ENCODE data around the gene LAMB3. TPM values are rescaled to one million over a fixed set of nuclear protein-coding genes. Genes with fewer than 3 reads are reported as not detected.

The LAMB3 gene
- total and polyA plus RNA-seq, 7 experiments from 2014 or later: 0.11 to 5.7 (median 0.62) TPM

DNA sequence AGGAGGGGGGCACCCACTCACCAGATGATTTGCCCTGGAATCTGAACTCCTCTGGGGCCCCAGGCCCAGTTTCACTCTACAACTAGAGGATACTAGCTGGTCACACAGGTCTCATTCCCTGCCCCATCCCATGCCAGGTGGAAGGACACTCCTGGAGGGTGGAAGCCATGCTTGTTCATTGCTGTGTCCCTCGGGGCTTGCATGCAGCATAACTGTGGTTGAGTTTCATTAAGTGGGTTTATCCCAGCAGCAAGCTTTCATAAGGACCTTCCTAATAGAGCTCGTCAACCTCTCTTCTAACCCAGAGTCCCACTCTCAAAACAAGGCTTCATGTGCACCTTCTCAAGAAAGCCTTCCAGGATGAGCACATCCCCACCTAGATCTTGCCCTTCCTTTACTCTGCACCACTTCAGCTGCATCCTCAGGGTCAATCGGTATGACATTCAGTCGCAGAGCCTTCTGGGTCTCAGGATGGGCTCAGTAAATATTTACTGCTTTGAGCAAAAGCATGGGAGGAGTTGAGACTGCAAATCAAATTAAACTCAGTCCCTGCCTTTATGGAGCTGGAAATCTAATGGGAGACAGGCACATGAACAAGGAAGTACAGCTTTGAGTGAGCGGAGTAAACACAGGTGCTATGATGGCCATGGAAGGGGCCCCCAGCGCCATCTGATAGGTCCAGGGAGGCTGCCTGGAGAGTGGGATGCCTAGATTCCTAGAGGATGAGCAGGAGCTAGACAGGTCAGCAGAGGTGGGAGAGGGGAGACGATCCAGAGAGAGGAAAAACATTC is 32.3 kb downstream of the LAMB3 start:
- Mint-ChIP-seq H3K9me3 (peaks cover 0 to 5% (median 0%) of the 10 kb centered on the region in 11 donors), H3K27me3 (peaks cover 0 to 11% (median 1%) of the 10 kb centered on the region in 5 donors), H3K36me3 (peaks cover 0 to 8% (median 0%) of the 10 kb centered on the region in 5 donors), H3K27ac (no peak overlapping the region), H3K4me3 (no peak overlapping the region), H3K4me1 (peaks cover 2 to 14% (median 13%) of the 10 kb centered on the region in 7 donors)
- Histone ChIP-seq H3K9me3 (ENCODE audit: control insufficient read depth in 2 of 3, low read length in 3 of 3) (no peaks in the 10 kb centered on the region), H3K36me3 (ENCODE audit: control insufficient read depth in 2 of 3, insufficient read depth in 3 of 3, low read length in 3 of 3) (no peaks in the 10 kb centered on the region), H3K27me3 (ENCODE audit: control insufficient read depth in 2 of 2, insufficient read depth in 2 of 2, low read length in 2 of 2) (no peaks in the 10 kb centered on the region), H3K4me1 (ENCODE audit: control insufficient read depth in 2 of 2, insufficient read depth in 2 of 2, low read length in 2 of 2) (peaks cover 0 to 7% of the 10 kb centered on the region in 2 donors), H3K27ac (ENCODE audit: low read depth, low read length) (no peak overlapping the region), H3K4me3 (ENCODE audit: low read length) (no peak overlapping the region)
- no peak for ATAC-seq
- DNase-seq: no peak
- POLR2A ChIA-PET: no interaction called here
- CTCF ChIA-PET: interaction anchor here (1.2 kb wide), 1 partner anchor 18 kb away, joined by 4 read pairs; no protein-coding TSS in a partner anchor
- intact Hi-C loops (cut with micrococcal nuclease): no loop called here

DNA sequence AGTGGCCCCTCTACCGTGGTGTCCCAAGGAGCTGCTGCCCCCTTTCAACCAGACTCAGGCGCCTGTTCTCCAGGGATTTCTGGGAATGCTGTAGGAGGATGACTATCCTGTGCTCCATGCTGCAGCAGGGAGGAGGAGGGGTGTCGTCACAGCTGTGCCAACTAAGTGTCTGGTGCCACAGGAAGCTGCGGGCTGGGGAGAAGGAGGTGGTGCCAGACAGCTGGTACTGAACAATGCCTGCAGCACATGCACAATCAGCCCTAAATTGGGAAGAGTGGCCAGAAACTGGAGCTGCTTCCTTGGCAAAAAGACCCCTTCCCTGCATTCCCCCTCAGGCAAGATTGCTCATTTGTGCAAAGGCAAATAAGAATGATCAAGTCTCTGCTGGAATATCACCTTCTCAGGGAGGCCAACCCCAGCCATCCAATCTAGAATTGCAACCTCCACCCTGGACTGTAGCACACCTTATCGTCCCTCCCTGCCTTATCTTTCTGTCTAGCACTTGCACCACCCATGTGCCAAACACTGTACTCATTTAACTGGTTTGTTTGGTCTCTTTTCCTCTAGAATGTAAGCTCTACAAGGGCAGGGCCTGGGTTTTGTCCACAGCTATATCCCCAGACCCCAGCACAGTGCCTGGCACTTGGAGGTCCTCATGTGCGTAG is 33.3 kb downstream of the LAMB3 start:
- Histone ChIP-seq H3K27ac (ENCODE audit: low read depth, low read length) (no peak overlapping the region), H3K4me1 (ENCODE audit: control insufficient read depth in 2 of 2, insufficient read depth in 2 of 2, low read length in 2 of 2) (peaks cover 0 to 7% of the 10 kb centered on the region in 2 donors), H3K9me3 (ENCODE audit: control insufficient read depth in 2 of 3, low read length in 3 of 3) (no peaks in the 10 kb centered on the region), H3K4me3 (ENCODE audit: low read length) (no peak overlapping the region), H3K27me3 (ENCODE audit: control insufficient read depth in 2 of 2, insufficient read depth in 2 of 2, low read length in 2 of 2) (no peaks in the 10 kb centered on the region), H3K36me3 (ENCODE audit: control insufficient read depth in 2 of 3, insufficient read depth in 3 of 3, low read length in 3 of 3) (no peaks in the 10 kb centered on the region)
- ChIA-PET POLR2A (no interaction called here), CTCF (interaction anchor here (1.2 kb wide), 1 partner anchor 17 kb away, joined by 4 read pairs; no protein-coding TSS in a partner anchor)
- peak in 1 of 9 donors; percentile 8 for DNase-seq
- peak; percentile 18 for ATAC-seq
- peaks cover 0 to 12% (median 0%) of the 10 kb centered on the region in 5 donors for H3K36me3 Mint-ChIP-seq
- H3K27ac Mint-ChIP-seq: peak overlapping the region in 2 of 9 donors; percentile 13 to 46
- peaks cover 0 to 5% (median 0%) of the 10 kb centered on the region in 11 donors for H3K9me3 Mint-ChIP-seq
- H3K4me3 Mint-ChIP-seq: peak overlapping the region in 1 of 10 donors; percentile 8
- H3K27me3 Mint-ChIP-seq: peaks cover 0 to 11% (median 4%) of the 10 kb centered on the region in 5 donors
- peaks cover 2 to 13% (median 11%) of the 10 kb centered on the region in 7 donors for H3K4me1 Mint-ChIP-seq
- intact Hi-C loops (cut with micrococcal nuclease): no loop called here

DNA sequence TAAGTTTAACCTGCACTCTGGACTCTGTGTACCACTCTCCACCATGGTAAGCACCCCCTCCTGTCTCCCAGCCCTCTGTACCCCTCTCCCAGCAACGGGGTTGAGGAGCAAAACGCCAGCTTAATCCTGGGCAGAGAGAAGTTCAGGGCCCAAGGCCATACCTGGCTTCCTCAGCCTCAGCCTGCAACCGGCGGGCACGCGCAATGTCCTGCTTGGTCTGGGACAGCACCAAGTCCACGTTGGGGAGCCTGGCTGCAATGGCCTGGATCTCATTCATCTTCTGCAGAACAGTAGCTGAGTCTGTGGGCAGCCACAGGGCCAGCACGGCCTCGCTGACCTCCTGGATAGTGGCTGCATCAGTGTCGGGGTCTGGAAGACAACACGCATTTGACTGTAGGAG is 33.9 kb downstream of the LAMB3 start:
- H3K4me3 ChIP-seq (ENCODE audit: low read length): no peak overlapping the region
- H3K27me3 Mint-ChIP-seq: peaks cover 0 to 11% (median 4%) of the 10 kb centered on the region in 5 donors
- ATAC-seq (peak; percentile 14), DNase-seq (no peak)
- intact Hi-C loops (cut with micrococcal nuclease): no loop called here
- peaks cover 4 to 13% (median 11%) of the 10 kb centered on the region in 7 donors for H3K4me1 Mint-ChIP-seq
- peaks cover 0 to 12% (median 0%) of the 10 kb centered on the region in 5 donors for H3K36me3 Mint-ChIP-seq
- H3K4me1 ChIP-seq (ENCODE audit: control insufficient read depth in 2 of 2, insufficient read depth in 2 of 2, low read length in 2 of 2): peaks cover 0 to 7% of the 10 kb centered on the region in 2 donors
- no peaks in the 10 kb centered on the region for H3K27me3 ChIP-seq (ENCODE audit: control insufficient read depth in 2 of 2, insufficient read depth in 2 of 2, low read length in 2 of 2)
- H3K27ac Mint-ChIP-seq: no peak overlapping the region
- CTCF ChIA-PET: no interaction called here
- peaks cover 0 to 5% (median 0%) of the 10 kb centered on the region in 11 donors for H3K9me3 Mint-ChIP-seq
- H3K27ac ChIP-seq (ENCODE audit: low read depth, low read length): no peak overlapping the region
- no peaks in the 10 kb centered on the region for H3K9me3 ChIP-seq (ENCODE audit: control insufficient read depth in 2 of 3, low read length in 3 of 3)
- no peak overlapping the region for H3K4me3 Mint-ChIP-seq
- POLR2A ChIA-PET: no interaction called here
- no peaks in the 10 kb centered on the region for H3K36me3 ChIP-seq (ENCODE audit: control insufficient read depth in 2 of 3, insufficient read depth in 3 of 3, low read length in 3 of 3)

DNA sequence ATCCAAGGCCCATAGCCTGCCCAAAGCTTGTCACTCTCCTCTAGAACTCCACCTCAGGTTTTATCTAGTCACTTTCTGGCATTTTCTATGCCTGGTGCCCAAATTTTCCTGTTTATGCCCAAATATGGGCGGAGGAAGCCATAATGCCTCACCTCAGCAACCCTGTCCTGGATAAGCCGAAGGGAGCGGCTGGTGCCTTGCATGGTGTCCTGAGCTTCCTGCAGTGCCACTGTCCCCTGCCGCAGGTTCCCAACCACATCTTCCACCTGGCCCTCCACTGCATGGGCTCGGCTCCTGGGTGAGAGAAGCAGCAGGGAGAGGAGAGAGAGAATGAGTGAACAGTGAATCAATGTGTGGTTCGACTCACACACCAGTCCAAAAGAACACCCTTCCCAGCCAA is 34.5 kb downstream of the LAMB3 start:
- H3K9me3 ChIP-seq (ENCODE audit: control insufficient read depth in 2 of 3, low read length in 3 of 3): no peaks in the 10 kb centered on the region
- ChIA-PET CTCF (no interaction called here), POLR2A (no interaction called here)
- H3K4me1 Mint-ChIP-seq: peaks cover 6 to 13% (median 11%) of the 10 kb centered on the region in 7 donors
- H3K9me3 Mint-ChIP-seq: peaks cover 0 to 5% (median 0%) of the 10 kb centered on the region in 11 donors
- intact Hi-C loops (cut with micrococcal nuclease): no loop called here
- H3K36me3 Mint-ChIP-seq: peaks cover 0 to 12% (median 0%) of the 10 kb centered on the region in 5 donors
- peaks cover 0 to 7% of the 10 kb centered on the region in 2 donors for H3K4me1 ChIP-seq (ENCODE audit: control insufficient read depth in 2 of 2, insufficient read depth in 2 of 2, low read length in 2 of 2)
- H3K27ac ChIP-seq (ENCODE audit: low read depth, low read length): no peak overlapping the region
- DNase-seq (no peak), ATAC-seq (no peak)
- no peaks in the 10 kb centered on the region for H3K36me3 ChIP-seq (ENCODE audit: control insufficient read depth in 2 of 3, insufficient read depth in 3 of 3, low read length in 3 of 3)
- H3K4me3 Mint-ChIP-seq: no peak overlapping the region
- H3K4me3 ChIP-seq (ENCODE audit: low read length): no peak overlapping the region
- H3K27me3 Mint-ChIP-seq: peaks cover 0 to 11% (median 4%) of the 10 kb centered on the region in 5 donors
- H3K27ac Mint-ChIP-seq: no peak overlapping the region
- H3K27me3 ChIP-seq (ENCODE audit: control insufficient read depth in 2 of 2, insufficient read depth in 2 of 2, low read length in 2 of 2): no peaks in the 10 kb centered on the region

DNA sequence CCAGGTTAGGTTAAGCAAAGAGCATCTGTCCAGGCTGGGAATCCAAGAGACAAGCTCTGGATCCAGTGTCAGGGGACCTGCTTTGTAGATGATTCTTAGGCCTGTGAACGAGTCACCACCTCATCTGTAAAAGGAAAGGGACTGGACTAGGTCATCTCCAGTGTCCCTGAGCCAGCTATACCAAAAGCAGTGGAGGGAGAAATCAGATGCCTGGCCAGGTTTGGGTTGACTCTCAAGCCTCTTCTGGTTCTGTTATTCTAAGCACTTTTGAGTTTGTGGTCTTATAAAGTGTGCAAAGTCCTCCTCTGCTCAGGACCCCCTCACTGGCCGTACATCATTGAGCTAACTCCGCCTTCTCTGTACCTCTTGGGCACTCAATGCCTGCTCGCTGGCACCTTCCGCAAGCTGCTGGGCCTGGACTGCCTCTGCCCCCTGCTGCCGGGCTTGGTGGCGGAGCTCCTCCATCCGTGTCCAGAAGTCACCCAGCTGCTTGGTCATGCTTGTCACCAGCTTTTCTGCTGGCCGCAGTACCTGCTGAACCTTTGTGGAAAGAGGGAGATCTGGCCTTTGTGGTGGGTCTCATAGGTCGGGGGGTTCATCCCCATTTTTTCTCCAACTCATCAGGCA is 35.1 kb downstream of the LAMB3 start:
- peaks cover 0 to 11% (median 4%) of the 10 kb centered on the region in 5 donors for H3K27me3 Mint-ChIP-seq

DNA sequence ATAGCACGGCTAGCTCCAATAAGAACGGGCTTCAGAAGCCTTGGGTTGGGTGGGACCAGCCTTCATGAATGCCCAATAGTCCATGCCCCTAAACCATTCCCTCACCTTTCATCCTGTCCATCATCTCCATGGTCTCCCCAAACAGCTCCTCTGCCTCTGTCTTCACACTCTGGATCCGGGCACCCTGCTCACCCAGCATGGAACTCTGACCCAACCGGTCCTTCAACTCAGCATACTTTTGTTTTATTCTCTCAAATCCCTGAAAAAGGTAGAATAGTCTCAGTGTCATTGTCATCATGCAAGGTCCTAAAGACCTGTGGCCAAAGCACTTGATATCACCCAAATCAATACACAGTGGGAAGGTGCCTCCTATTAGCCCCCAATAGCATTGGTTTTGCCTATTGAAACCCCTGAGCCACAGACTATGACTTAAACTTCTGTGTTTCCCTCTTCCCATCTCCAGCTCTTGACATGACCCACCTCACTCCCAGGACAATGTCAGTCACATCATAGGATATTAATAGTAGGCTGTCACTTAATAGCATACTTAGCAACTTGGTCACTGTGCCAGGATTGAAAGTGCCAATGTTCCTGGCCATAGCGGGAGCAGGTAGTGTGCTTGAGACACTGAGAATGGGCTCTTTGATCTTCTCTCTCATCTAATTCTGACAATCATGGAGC is 35.7 kb downstream of the LAMB3 start:
- H3K4me3 Mint-ChIP-seq: no peak overlapping the region
- H3K27me3 ChIP-seq (ENCODE audit: control insufficient read depth in 2 of 2, insufficient read depth in 2 of 2, low read length in 2 of 2): no peaks in the 10 kb centered on the region
- intact Hi-C loops (cut with micrococcal nuclease): no loop called here
- H3K9me3 Mint-ChIP-seq: peaks cover 0 to 5% (median 0%) of the 10 kb centered on the region in 11 donors
- CTCF ChIA-PET: no interaction called here
- DNase-seq (no peak), ATAC-seq (no peak)
- H3K36me3 Mint-ChIP-seq: peaks cover 0 to 12% (median 0%) of the 10 kb centered on the region in 5 donors
- peaks cover 0 to 11% (median 4%) of the 10 kb centered on the region in 5 donors for H3K27me3 Mint-ChIP-seq
- no peak overlapping the region for H3K4me3 ChIP-seq (ENCODE audit: low read length)
- no peak overlapping the region for H3K27ac Mint-ChIP-seq
- H3K36me3 ChIP-seq (ENCODE audit: control insufficient read depth in 2 of 3, insufficient read depth in 3 of 3, low read length in 3 of 3): no peaks in the 10 kb centered on the region
- H3K27ac ChIP-seq (ENCODE audit: low read depth, low read length): no peak overlapping the region
- H3K9me3 ChIP-seq (ENCODE audit: control insufficient read depth in 2 of 3, low read length in 3 of 3): no peaks in the 10 kb centered on the region
- POLR2A ChIA-PET: no interaction called here
- H3K4me1 Mint-ChIP-seq: peaks cover 6 to 13% (median 11%) of the 10 kb centered on the region in 7 donors
- peaks cover 0 to 7% of the 10 kb centered on the region in 2 donors for H3K4me1 ChIP-seq (ENCODE audit: control insufficient read depth in 2 of 2, insufficient read depth in 2 of 2, low read length in 2 of 2)

More for the DNA sequence above, 35.1 kb downstream of the LAMB3 start:
- intact Hi-C loops (cut with micrococcal nuclease): no loop called here
- H3K4me3 ChIP-seq (ENCODE audit: low read length): no peak overlapping the region
- ATAC-seq (no peak), DNase-seq (no peak)
- POLR2A ChIA-PET: no interaction called here
- H3K9me3 ChIP-seq (ENCODE audit: control insufficient read depth in 2 of 3, low read length in 3 of 3): no peaks in the 10 kb centered on the region
- no peaks in the 10 kb centered on the region for H3K27me3 ChIP-seq (ENCODE audit: control insufficient read depth in 2 of 2, insufficient read depth in 2 of 2, low read length in 2 of 2)
- Mint-ChIP-seq H3K36me3 (peaks cover 0 to 12% (median 0%) of the 10 kb centered on the region in 5 donors), H3K9me3 (peaks cover 0 to 5% (median 0%) of the 10 kb centered on the region in 11 donors), H3K4me1 (peaks cover 6 to 13% (median 11%) of the 10 kb centered on the region in 7 donors), H3K27ac (no peak overlapping the region), H3K4me3 (no peak overlapping the region)
- CTCF ChIA-PET: no interaction called here
- no peak overlapping the region for H3K27ac ChIP-seq (ENCODE audit: low read depth, low read length)
- no peaks in the 10 kb centered on the region for H3K36me3 ChIP-seq (ENCODE audit: control insufficient read depth in 2 of 3, insufficient read depth in 3 of 3, low read length in 3 of 3)
- H3K4me1 ChIP-seq (ENCODE audit: control insufficient read depth in 2 of 2, insufficient read depth in 2 of 2, low read length in 2 of 2): peaks cover 0 to 7% of the 10 kb centered on the region in 2 donors

All from naive thymus-derived CD4-positive, alpha-beta T cell (primary cell).